GM19468 (cell line): ENCODE data around the gene PSD2.

Experiments
- ATAC-seq: cut with Tn5 transposase; IDR thresholded peaks from one replicate; pipeline ENCODE4 v1.9.1; 2021; ENCODE audit warnings: mild to moderate bottlenecking, moderate library complexity, moderate number of reproducible peaks; ENCODE audit not compliant: unreplicated experiment; ENCODE audit errors: extremely low read depth

Gene PSD2

DNA sequence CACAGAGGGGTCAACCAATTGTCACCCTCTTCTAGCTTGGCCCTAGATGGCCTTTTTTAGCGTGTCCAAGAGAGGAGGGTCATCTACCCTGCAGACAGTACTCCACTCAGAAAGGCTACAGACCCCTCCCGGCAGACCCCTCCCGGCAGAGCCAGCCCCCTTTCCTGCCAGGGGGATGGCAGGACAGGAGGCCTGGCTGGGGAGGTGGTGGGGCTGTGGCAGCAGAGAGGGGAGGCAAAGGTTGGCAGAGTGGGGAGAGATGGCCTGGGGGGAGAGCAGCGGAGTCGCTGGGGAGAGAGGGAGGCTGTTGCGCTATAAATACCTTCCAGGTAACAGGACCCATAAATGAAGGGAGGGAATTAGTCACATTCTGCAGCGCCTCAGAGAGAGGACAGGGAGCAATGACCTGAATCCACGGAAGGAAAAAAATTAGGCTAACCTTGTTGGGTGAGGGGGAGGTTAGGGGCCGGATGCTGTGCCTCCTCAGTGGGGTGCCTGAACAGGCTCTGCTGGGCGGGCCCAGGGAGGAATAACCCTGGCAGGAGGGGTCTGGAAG lies 32.9 kb upstream of the PSD2 start:
- no peak for ATAC-seq

DNA sequence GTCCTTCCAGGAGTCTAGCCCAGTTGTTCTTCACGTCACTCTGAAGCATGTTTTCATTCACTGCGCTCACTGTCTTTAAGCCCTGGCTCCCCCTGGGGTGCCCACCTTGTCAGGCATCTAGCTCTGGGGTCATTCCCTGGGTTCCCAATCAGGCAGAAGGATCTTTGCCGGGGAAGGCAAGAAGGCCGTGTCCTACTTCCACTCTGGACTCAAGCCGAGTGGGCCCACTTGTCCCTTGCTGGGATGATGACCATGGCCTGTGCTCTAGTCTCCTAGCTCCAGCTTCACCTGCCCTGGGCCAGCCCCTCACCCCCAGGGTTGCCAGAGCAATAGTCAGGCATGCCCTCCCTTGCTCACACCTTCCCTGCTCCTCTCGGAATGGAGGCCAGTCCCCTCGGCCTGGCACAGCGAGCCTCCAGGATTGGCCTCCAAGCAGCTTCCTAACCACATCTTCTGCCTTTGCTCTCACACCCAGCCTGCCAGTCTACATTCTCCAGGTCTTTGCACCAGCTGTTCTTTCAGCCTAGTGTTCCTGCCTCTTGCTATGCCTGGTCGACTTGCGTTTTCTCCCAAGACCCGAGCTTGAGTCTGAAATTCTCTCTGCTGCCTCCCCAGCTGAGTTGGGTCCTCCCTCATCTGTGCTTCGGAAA lies 32.2 kb upstream of the PSD2 start:
- no peak for ATAC-seq

GRCh38 chr5:139763930-139764791 lies 31.4 kb upstream of the PSD2 start:
- ATAC-seq, result no peak

DNA sequence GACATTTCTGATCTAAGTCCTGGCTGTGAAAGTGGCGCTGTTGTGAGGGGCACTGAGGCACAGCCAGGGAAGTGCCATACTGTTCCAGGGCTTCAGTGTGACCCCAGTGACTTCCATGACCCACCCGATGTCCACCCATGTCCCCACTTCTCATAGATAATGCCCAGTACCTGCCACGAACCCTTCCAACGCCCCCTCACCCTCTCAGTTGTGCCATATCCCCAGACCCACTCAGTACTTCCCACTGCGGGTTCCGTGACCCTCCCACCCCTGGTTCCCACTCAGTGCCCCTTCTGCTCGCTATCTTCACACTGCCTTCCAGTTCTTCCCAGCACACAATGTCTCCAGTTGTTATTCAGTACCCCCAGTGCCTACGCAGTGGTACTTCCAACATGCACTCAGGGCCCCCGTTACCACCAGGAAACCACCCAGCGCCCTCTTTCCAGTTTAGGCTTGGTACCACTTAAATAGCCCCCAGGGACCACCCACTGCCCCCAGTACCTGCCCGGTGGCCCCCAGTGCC lies 30.7 kb upstream of the PSD2 start:
- ATAC-seq, result no peak

GRCh38 chr5:139765409-139766217 lies 30.0 kb upstream of the PSD2 start:
- peak; percentile 56 for ATAC-seq

DNA sequence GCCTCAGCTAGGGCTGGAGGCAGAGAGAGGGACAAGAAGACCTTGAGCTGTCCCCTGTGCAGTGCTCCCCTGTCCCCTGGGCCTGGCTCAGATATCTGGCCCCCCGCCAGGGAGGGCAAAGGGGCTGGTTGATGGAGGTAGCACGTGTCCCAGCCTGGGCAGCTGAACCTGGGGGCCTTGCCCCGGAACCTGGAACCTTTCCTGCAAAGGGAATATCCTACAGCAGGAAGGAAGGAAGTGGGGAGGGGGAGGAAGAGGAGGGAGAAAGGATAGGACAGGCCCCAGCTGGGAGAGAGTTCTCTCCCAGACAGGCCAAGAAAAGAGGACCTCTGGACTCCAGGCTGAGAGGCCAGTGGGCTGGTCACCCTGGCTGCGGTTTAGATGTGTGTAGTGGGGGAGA lies 27.6 kb upstream of the PSD2 start:
- no peak for ATAC-seq

- no peak for ATAC-seq
Observed at GRCh38 chr5:139768807-139769465, 26.7 kb upstream of the PSD2 start.

- no peak for ATAC-seq
Observed at GRCh38 chr5:139769477-139769876, 26.1 kb upstream of the PSD2 start.

GRCh38 chr5:139770722-139771121 lies 24.9 kb upstream of the PSD2 start:
- ATAC-seq, result no peak

GRCh38 chr5:139772089-139772791 lies 23.4 kb upstream of the PSD2 start:
- no peak for ATAC-seq

DNA sequence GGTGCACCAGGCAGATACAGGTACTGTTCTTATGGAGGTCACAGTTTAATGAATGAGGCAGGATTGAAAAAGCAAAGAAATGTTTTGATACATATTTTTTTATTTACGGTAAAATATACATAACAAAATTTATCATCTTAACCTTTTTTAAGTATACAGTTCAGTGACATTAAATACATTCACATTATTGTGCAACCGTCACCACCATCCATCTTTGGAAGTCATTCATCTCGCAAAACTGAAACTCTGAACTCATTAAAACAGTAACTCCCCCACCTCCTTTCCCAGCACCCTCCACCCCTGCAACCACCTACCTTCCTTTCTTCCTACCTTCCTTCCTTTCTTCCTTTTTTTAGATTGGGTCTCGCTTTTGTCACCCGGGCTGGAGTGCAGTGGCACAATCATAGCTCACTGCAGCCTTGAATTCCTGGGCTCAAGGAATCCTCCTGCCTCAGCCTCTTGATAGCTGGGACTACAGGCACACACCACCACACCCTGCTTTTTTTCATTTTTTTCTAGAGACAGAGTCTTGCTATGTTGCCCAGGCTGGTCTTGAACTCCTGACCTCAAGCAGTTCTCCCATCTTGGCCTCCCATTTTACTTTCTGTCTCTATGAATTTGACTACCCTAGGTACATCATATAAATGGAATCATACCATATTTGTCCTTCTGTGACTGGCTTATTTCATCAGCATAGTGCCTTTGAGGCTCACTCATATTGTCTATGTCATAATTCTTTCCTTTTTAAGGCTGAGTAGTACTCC lies 22.5 kb upstream of the PSD2 start:
- ATAC-seq, result no peak

DNA sequence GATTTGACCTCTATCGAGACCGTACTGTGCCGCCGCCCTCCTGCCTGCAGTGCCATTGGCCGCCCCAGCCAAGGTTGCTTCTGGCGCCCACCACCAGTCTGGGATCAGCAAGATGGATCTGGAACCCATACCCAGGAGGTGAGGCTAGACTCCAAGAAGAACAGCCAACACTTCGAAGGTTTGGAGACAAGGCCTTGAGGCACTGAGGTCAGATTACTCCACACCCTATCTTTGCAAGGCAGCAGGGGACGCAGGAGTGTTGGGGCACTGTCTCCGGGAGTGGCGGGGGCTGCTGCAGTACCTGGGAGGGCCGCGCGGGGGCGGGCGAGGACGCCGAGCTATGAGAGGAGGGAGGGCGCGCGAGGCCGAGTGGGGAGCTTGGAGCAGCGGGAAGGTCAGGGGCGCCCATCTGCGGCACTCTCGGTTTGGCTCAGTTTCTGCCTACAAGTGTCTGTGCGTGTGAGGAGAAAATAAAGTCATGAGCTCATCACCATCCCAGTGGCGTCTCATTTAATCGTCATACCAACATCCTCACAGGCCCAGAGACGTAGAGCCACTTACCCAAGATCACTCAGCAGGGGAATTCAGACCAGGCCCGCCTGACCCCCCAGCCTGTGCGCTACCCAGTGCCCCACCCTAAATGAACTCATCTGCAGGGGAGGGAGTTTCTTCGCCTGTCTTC lies 20.5 kb upstream of the PSD2 start:
- no peak for ATAC-seq

DNA sequence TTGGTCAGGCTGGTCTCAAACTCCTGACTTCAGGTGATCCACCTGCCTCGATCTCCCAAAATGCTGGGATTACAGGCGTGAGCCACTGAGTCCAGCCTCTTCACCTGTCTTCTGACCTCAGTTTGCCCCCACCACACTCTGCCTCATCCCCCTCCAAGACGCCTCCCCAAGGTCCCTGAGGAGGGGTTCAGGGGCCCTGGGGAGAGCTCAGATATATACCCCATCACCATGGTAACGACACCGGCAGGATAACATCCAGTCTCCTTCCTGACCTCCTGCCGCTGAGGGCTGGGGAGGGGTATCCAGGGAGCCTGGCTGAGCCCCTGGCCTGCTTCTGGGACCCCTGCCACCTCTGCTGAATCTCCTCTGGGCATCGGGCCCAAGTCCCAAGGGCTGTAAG lies 19.7 kb upstream of the PSD2 start:
- ATAC-seq, result no peak

- ATAC-seq, result no peak
Observed at GRCh38 chr5:139776861-139777260, 18.7 kb upstream of the PSD2 start.

GRCh38 chr5:139783436-139783965 lies 12.1 kb upstream of the PSD2 start:
- ATAC-seq, result no peak

DNA sequence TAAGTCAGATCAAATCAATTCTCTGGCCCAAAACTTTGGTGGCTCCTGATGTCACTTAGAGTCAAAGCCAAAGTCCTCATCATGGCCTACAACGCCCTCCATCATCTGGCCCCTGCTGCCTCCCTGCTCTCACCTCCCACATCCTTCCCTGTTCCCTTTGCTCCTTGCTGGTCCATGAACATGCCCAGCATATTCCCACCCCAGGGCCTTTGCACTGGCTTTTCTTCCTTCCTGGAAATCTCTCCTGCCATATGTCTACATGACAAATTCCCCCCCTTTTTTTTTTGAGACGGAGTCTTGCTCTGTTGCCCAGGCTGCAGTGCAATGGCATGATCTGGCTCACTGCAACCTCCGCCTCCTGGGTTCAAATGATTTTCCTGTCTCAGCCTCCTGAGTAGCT lies 11.1 kb upstream of the PSD2 start:
- no peak for ATAC-seq

GRCh38 chr5:139787257-139787567 lies 8.4 kb upstream of the PSD2 start:
- ATAC-seq, result no peak
